ENCODE measurements around the gene CDKN2AIP.

Gene CDKN2AIP

DNA sequence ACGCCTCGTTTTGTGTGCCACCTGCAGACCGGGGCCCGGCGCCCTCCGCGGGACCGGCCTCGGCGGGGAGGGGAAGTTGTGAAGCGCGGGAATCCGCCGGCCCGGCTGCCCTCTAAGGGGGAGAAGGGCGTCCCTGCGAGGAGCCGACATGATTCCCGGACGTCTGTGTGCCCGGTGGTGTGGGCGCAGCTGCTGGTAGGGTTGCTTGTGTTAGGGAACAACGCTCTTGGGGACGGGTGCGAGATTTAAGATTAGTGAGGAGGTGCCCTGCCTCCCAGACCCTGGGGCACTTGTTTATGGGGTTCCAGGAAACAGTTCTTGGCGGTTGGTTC lies 627 bp downstream of the CDKN2AIP start:
- no peak for DNase-seq (ENCODE audit: low read depth)
- H3K4me3 ChIP-seq (ENCODE audit: low read depth, low read length): peak overlapping the region; percentile 98
- TF ChIP-seq, protein P1, sequence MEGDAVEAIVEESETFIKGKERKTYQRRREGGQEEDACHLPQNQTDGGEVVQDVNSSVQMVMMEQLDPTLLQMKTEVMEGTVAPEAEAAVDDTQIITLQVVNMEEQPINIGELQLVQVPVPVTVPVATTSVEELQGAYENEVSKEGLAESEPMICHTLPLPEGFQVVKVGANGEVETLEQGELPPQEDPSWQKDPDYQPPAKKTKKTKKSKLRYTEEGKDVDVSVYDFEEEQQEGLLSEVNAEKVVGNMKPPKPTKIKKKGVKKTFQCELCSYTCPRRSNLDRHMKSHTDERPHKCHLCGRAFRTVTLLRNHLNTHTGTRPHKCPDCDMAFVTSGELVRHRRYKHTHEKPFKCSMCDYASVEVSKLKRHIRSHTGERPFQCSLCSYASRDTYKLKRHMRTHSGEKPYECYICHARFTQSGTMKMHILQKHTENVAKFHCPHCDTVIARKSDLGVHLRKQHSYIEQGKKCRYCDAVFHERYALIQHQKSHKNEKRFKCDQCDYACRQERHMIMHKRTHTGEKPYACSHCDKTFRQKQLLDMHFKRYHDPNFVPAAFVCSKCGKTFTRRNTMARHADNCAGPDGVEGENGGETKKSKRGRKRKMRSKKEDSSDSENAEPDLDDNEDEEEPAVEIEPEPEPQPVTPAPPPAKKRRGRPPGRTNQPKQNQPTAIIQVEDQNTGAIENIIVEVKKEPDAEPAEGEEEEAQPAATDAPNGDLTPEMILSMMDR (IDR thresholded peaks at IDR 0.05; ENCODE audit: low read depth, low read length, missing control alignments): no peak

DNA sequence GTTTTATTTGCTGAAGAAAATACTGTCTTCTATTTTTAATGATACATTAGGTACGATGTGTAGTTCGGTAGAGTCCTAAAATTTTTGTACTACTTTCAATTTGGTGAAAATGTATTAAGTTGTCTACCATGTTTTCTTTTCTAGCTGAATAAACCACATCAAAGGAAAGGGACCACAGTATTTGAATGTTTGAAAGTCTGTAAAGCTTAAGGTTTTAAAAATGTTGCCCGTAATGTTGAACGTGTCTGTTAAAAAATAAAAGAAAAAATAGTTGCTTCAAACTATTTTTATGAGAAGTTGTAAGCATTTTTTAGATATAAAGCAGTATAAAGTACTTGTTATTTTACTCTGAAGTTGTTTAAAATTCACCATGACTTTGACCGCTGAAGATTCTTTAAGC lies 3.2 kb downstream of the CDKN2AIP start:
- no peak overlapping the region for H3K4me3 ChIP-seq (ENCODE audit: low read depth, low read length)
- TF ChIP-seq, protein P1 (IDR thresholded peaks at IDR 0.05; ENCODE audit: low read depth, low read length, missing control alignments): no peak
- DNase-seq (ENCODE audit: low read depth): no peak

DNA sequence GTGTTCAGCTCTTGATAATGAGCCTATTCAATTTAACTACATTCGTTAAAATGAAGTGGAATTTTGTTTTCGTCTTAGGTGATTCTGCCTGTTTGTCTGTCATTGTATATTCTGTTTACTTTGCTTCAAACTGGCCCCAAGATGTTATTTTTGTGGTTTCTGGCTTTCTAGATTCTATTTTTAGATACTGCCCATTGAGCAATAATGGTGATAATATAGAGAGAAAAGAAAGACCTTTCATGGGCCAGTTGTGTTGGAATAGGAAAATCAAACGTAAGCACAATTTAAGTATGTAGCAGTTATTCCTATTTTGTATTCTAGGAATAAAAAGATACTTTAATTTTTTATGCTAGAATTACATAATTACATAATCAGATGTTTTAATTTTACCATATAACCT lies 4.0 kb downstream of the CDKN2AIP start:
- DNase-seq (ENCODE audit: low read depth): no peak
- no peak overlapping the region for H3K4me3 ChIP-seq (ENCODE audit: low read depth, low read length)
- TF ChIP-seq, protein P1 (IDR thresholded peaks at IDR 0.05; ENCODE audit: low read depth, low read length, missing control alignments): no peak

DNA sequence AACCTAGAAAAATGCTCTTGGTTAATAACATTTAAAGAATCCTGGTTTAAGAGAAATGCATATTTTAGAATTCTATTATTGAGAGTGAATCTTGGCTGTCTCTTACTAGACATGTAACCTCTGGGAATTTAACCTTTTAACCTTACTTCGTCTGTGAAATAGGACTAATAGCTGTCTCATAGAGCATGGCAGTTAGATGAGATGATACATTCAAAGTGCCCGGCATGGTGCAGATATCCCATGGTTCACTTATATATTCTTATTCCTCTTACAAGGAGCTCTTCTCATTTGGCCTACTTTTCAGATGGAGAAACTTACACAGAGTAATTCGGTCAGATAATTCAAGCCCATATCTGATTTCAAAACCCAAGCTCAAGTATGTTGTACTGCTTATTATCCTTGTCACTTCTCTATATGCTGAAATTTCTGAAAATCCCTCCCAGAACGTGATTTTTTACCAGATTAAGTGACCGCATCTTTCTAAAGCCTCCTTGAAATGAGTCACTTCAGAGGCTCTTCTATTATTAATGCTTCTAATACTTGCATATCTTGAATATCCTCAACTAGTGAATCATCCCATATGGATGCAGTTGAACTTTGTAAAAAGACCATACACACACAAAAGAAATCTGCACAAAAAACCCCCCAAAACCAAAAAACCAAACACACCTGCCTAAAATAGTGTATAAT lies 4.9 kb downstream of the CDKN2AIP start:
- DNase-seq (ENCODE audit: low read depth): no peak
- H3K4me3 ChIP-seq (ENCODE audit: low read depth, low read length): no peak overlapping the region

DNA sequence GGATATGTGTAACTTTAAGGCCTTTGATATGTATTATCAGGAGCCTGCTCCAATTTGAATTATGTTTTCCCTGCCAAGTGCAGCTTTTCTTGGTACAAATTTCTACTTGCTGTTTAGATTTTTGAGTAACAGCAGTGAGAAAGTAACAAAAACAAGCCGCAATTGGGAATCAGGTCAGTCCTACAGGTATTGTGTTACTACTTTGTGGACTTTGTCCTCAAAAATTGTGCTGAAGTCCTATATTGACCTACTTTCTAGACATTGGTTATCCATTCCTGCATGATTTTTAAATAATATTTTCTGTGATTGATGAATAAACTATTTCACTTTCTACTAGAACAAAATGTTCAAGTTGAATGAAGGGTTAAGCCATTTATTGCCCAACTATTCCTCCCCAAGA lies 5.7 kb downstream of the CDKN2AIP start:
- TF ChIP-seq, protein P1 (IDR thresholded peaks at IDR 0.05; ENCODE audit: low read depth, low read length, missing control alignments): no peak
- H3K4me3 ChIP-seq (ENCODE audit: low read depth, low read length): no peak overlapping the region
- no peak for DNase-seq (ENCODE audit: low read depth)

More for the DNA sequence above, 4.9 kb downstream of the CDKN2AIP start:
- TF ChIP-seq, protein P1 (IDR thresholded peaks at IDR 0.05; ENCODE audit: low read depth, low read length, missing control alignments): no peak

DNA sequence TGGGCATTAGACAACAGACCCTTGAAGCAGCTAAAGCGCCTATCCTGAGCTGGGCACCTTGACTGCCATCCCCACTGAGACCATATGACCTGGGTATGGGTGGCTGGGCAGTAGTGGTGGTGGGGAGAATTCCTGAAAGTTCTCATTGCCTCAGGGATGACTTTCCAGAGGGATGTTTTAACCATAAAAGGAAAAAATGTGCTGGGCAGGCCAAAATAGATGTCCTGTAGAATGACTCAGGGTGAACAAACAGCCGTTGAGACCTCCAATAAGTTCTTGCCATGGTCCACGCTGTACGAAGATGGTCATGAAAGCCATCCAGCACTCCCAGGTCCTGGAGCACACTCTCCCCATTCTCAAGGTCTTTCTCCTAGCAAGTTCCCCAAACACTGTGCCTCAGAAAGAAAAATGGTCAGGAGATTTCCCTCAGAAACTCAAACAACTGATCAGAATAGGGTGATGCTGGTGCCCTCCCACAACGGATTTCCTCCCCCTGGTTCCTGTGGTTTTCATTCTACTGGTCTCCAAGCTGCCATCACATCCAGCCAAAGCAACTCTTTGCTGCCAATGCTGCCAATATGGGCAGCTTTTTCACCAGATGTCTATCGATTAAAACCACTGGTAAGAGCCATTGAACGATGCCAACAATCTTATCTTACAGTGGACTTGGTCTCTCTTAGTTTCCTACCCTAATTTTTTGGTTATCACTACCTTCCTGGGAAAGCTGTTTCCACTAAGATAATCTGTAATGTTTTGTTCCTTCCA lies 11.2 kb downstream of the CDKN2AIP start:
- TF ChIP-seq, protein P1 (IDR thresholded peaks at IDR 0.05; ENCODE audit: low read depth, low read length, missing control alignments): no peak
- DNase-seq (ENCODE audit: low read depth): no peak
- H3K4me3 ChIP-seq (ENCODE audit: low read depth, low read length): no peak overlapping the region
